Neural cell (in vitro differentiated cells): ENCODE results near the gene PRKACB. TPM values are rescaled to one million over a fixed set of nuclear protein-coding genes. Genes with fewer than 3 reads are reported as not detected.

Experiments
- H2AFZ ChIP-seq: fragments of 200-600, 300-800 bp; sonication (generic), shearing (Covaris generic); 2 replicates; pipeline ENCODE4 v1.6.0; 2014; ENCODE audit warnings: low read depth, mild to moderate bottlenecking, antibody characterized with exemption, low read length, moderate library complexity
- H3F3A ChIP-seq: fragments of 200-600 bp; shearing (Covaris generic); 2 replicates; pipeline ENCODE4 v1.6.1; 2016; ENCODE audit warnings: mild to moderate bottlenecking, moderate library complexity, mixed read lengths, antibody characterized with exemption, low read length; ENCODE audit not compliant: insufficient read depth, poor library complexity, severe bottlenecking
- H3K27ac ChIP-seq: fragments of 200-600, 300-800 bp; sonication (generic), shearing (Covaris generic); 2 replicates; pipeline ENCODE4 v1.5.1; 2014; ENCODE audit warnings: mild to moderate bottlenecking, low read length, moderate library complexity
- H3K27me3 ChIP-seq: fragments of 300-800, 200-600 bp; sonication (generic), shearing (Covaris generic); 2 replicates; pipeline ENCODE4 v1.6.0; 2014; ENCODE audit warnings: mild to moderate bottlenecking, low read depth, low read length, moderate library complexity; ENCODE audit not compliant: insufficient read depth
- H3K36me3 ChIP-seq: fragments of 300-800, 200-600 bp; sonication (generic), shearing (Covaris generic); 2 replicates; pipeline ENCODE4 v1.5.1; 2014; ENCODE audit warnings: mild to moderate bottlenecking, antibody characterized with exemption, low read length, moderate library complexity; ENCODE audit not compliant: insufficient read depth
- H3K4me2 ChIP-seq: fragments of 300-800, 200-600 bp; sonication (generic), shearing (Covaris generic); 2 replicates; pipeline ENCODE4 v1.6.0; 2014; ENCODE audit warnings: mild to moderate bottlenecking, low read length
- H3K4me3 ChIP-seq: fragments of 300-800, 200-600 bp; sonication (generic), shearing (Covaris generic); 2 replicates; pipeline ENCODE4 v1.5.1; 2014; ENCODE audit warnings: mild to moderate bottlenecking, low read length, moderate library complexity
- H3K79me2 ChIP-seq: fragments of 200-600 bp; shearing (Covaris generic); replicated peaks from 2 replicates; pipeline ENCODE4 v1.6.0; 2014; ENCODE audit warnings: mild to moderate bottlenecking, low read length, moderate library complexity; ENCODE audit not compliant: insufficient read depth
- H3K9ac ChIP-seq: fragments of 300-800, 200-600 bp; sonication (generic), shearing (Covaris generic); 2 replicates; pipeline ENCODE4 v1.6.1; 2016; ENCODE audit warnings: mild to moderate bottlenecking, low read length, mixed read lengths
- H3K9me2 ChIP-seq: fragments of 200-600 bp; shearing (Covaris generic); 2 replicates; pipeline ENCODE4 v1.6.1; 2016; ENCODE audit warnings: mild to moderate bottlenecking, low read length, mixed read lengths; ENCODE audit not compliant: insufficient read depth
- H3K9me3 ChIP-seq: fragments of 200-600, 300-800 bp; sonication (generic), shearing (Covaris generic); 2 replicates; pipeline ENCODE4 v1.6.1; 2016; ENCODE audit warnings: mild to moderate bottlenecking, mixed run types, low read length, moderate library complexity, mixed read lengths
- H4K20me1 ChIP-seq: fragments of 200-600 bp; shearing (Covaris generic); 2 replicates; pipeline ENCODE4 v1.6.1; 2016; ENCODE audit warnings: mild to moderate bottlenecking, mixed run types; ENCODE audit not compliant: insufficient read depth
- CTCF ChIP-seq: fragments of 450-650 bp; IDR thresholded peaks from 2 replicates; pipeline ENCODE4 v1.5.1; 2014; ENCODE audit warnings: antibody characterized with exemption, mild to moderate bottlenecking, moderate library complexity; ENCODE audit not compliant: poor library complexity, severe bottlenecking
- EP300 ChIP-seq: fragments of 450-650 bp; conservative IDR thresholded peaks from 2 replicates; pipeline ENCODE4 v1.6.1; 2014; ENCODE audit warnings: antibody characterized with exemption, mild to moderate bottlenecking, moderate library complexity; ENCODE audit not compliant: poor library complexity, severe bottlenecking
- EZH2 ChIP-seq: fragments of 200-600, 300-800 bp; shearing (Covaris generic), sonication (generic); IDR thresholded peaks from 2 replicates; pipeline ENCODE4 v1.6.1; 2014; ENCODE audit warnings: antibody characterized with exemption, low read length, borderline replicate concordance, mild to moderate bottlenecking; ENCODE audit not compliant: insufficient read depth, poor library complexity, severe bottlenecking
- MXI1 ChIP-seq: fragments of 450-650 bp; conservative IDR thresholded peaks from 2 replicates; pipeline ENCODE4 v1.6.1; 2014; ENCODE audit warnings: antibody characterized with exemption, mild to moderate bottlenecking; ENCODE audit not compliant: poor library complexity, severe bottlenecking
- POLR2AphosphoS5 ChIP-seq: IDR thresholded peaks from 2 replicates; pipeline ENCODE4 v1.6.1; 2012
- RAD21 ChIP-seq: fragments of 450-650 bp; conservative IDR thresholded peaks from 2 replicates; pipeline ENCODE4 v1.6.1; 2014; ENCODE audit warnings: antibody characterized with exemption, mild to moderate bottlenecking, moderate library complexity
- REST ChIP-seq: IDR thresholded peaks from 2 replicates; pipeline ENCODE4 v1.6.1; 2012; ENCODE audit warnings: borderline replicate concordance
- SMC3 ChIP-seq: fragments of 450-650 bp; conservative IDR thresholded peaks from 2 replicates; pipeline ENCODE4 v1.6.1; 2014; ENCODE audit warnings: antibody characterized with exemption, mild to moderate bottlenecking, moderate library complexity; ENCODE audit not compliant: poor library complexity
- TAF1 ChIP-seq: IDR thresholded peaks from 2 replicates; pipeline ENCODE4 v1.6.1; 2012; ENCODE audit warnings: low read depth
- polyA minus RNA-seq: library from RNA; depleted of rRNA, polyadenylated mRNA; stranded (reverse); fragments of >200 nt; gene quantifications from 2 replicates; pipeline ENCODE4 v1.2.3, GENCODE V29; 2014
- polyA plus RNA-seq: library from polyadenylated mRNA; depleted of rRNA; stranded (reverse); fragments of >200 nt; gene quantifications from 2 replicates; pipeline ENCODE4 v1.2.3, GENCODE V29; 2014

Gene PRKACB
- polyA plus RNA-seq: 891 and 979 TPM in 2 replicates
- 1,414 and 1,711 TPM in 2 replicates for polyA minus RNA-seq

GRCh38 chr1:84143796-84144565 is at the start of gene PRKACB:
Gene PRKACB (plus strand): TSS chr1:84144271. CDS start chr1:84144362, 91 bp downstream.
- Histone ChIP-seq H3F3A (no peaks in the 10 kb centered on the region), H3K9me2 (no peaks in the 10 kb centered on the region), H3K4me2 (no peak within 1 kb of the TSS), H3K4me3 (no peak within 1 kb of the TSS), H3K79me2 (peaks cover 5% of the 10 kb centered on the region), H3K9ac (no peak within 1 kb of the TSS), H3K36me3 (no peaks in the 10 kb centered on the region), H3K9me3 (no peaks in the 10 kb centered on the region), H3K27ac (no peak within 1 kb of the TSS), H2AFZ (no peak within 1 kb of the TSS), H4K20me1 (no peaks in the 10 kb centered on the region), H3K27me3 (no peaks in the 10 kb centered on the region)
- TF ChIP-seq CTCF (no peak), MXI1 (no peak), EP300 (no peak), REST (no peak), RAD21 (no peak), SMC3 (no peak), TAF1 (no peak), EZH2 (no peak), POLR2AphosphoS5 (no peak)

GRCh38 chr1:84095308-84095707 is 48.8 kb upstream of the PRKACB start:
- no peak for TF ChIP-seq EP300
- no peak for TF ChIP-seq TAF1
- TF ChIP-seq CTCF: no peak
- TF ChIP-seq REST: no peak
- no peak for TF ChIP-seq RAD21
- no peak for TF ChIP-seq EZH2
- no peak for TF ChIP-seq SMC3
- TF ChIP-seq POLR2AphosphoS5: no peak
- Histone ChIP-seq H3K4me3 (no peak overlapping the region), H3K4me2 (no peak overlapping the region), H3K9me2 (no peaks in the 10 kb centered on the region), H4K20me1 (no peaks in the 10 kb centered on the region), H2AFZ (no peak overlapping the region), H3K9me3 (no peaks in the 10 kb centered on the region), H3K79me2 (peaks cover 30% of the 10 kb centered on the region), H3K36me3 (no peaks in the 10 kb centered on the region), H3F3A (no peaks in the 10 kb centered on the region), H3K9ac (no peak overlapping the region), H3K27me3 (no peaks in the 10 kb centered on the region), H3K27ac (no peak overlapping the region)
